ENCODE results near the gene ESRP2.

GRCh38 chr16:68273459-68273858 lies 37.5 kb upstream of the ESRP2 start:
- TF ChIP-seq CTCF (IDR thresholded peaks at IDR 0.05 in 8 of 11, conservative IDR thresholded peaks at IDR 0.05 in 3 of 11) (no peak), POLR2AphosphoS5 (IDR thresholded peaks at IDR 0.05) (no peak)

Data from spleen (tissue), 7 donors.